ENCODE results near the gene MRPL12. TPM values are rescaled to one million over a fixed set of nuclear protein-coding genes. Genes with fewer than 3 reads are reported as not detected.

MRPL12 gene
- total RNA-seq, 2 donors from 2014 or later, result 17.1 to 45.8 TPM

DNA sequence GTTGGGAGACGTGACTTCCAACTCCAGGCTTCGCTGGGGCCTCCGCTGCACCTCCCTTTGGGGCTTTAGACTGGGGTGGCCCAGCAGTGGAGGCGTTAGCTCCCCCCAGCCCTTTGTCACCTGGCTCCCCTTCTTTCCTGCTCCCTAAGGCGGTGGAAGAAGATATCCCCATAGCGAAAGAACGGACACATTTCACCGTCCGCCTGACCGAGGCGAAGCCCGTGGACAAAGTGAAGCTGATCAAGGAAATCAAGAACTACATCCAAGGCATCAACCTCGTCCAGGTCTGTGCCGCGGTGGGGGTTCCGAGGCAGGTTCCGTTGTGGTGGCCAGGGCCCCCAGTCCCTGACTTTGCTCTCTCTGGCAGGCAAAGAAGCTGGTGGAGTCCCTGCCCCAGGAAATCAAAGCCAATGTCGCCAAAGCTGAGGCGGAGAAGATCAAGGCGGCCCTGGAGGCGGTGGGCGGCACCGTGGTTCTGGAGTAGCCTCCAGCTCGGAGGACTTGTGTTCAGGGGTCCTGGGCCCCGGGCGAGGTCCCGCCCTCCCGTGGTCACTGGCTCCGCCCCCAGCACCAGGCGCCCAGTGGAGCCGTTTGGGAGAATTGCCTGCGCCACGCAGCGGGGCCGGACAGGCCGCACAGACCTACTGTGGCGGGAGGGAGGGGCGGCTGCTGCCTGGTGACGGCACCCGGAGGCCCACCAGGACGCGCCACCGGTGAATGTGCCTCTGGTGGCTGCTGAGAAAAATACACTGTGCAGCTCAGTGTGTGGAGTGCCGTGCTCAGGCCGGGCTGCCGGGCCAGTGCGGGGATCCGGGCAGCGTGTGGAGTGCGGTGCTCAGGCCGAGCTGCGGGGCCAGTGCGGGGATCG is 3.8 kb downstream of the MRPL12 start:
- H3K4me3 ChIP-seq, result no peak overlapping the region
- H3K27ac ChIP-seq, result no peak overlapping the region
- WGBS, 2 donors, result 90 to 95% methylated on average over 19 to 47 of the region's 54 CpGs
- no peak for TF ChIP-seq POLR2A (IDR thresholded peaks at IDR 0.05)
- TF ChIP-seq, protein P1, sequence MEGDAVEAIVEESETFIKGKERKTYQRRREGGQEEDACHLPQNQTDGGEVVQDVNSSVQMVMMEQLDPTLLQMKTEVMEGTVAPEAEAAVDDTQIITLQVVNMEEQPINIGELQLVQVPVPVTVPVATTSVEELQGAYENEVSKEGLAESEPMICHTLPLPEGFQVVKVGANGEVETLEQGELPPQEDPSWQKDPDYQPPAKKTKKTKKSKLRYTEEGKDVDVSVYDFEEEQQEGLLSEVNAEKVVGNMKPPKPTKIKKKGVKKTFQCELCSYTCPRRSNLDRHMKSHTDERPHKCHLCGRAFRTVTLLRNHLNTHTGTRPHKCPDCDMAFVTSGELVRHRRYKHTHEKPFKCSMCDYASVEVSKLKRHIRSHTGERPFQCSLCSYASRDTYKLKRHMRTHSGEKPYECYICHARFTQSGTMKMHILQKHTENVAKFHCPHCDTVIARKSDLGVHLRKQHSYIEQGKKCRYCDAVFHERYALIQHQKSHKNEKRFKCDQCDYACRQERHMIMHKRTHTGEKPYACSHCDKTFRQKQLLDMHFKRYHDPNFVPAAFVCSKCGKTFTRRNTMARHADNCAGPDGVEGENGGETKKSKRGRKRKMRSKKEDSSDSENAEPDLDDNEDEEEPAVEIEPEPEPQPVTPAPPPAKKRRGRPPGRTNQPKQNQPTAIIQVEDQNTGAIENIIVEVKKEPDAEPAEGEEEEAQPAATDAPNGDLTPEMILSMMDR (IDR thresholded peaks at IDR 0.05), result no peak
- no peaks in the 10 kb centered on the region for H3K27me3 ChIP-seq
- H3K36me3 ChIP-seq (replicated peaks in 1 of 2; ENCODE audit: insufficient read depth in 1 of 2, low read depth in 2 of 2), result peaks cover 0 to 6% of the 10 kb centered on the region in 2 donors
- no peak for DNase-seq
- H3K4me1 ChIP-seq, result peaks cover 38% of the 10 kb centered on the region
- H3K9me3 ChIP-seq, result no peaks in the 10 kb centered on the region
- ATAC-seq, result no peak
- intact Hi-C loops (cut with DNase I), result no loop called here

DNA sequence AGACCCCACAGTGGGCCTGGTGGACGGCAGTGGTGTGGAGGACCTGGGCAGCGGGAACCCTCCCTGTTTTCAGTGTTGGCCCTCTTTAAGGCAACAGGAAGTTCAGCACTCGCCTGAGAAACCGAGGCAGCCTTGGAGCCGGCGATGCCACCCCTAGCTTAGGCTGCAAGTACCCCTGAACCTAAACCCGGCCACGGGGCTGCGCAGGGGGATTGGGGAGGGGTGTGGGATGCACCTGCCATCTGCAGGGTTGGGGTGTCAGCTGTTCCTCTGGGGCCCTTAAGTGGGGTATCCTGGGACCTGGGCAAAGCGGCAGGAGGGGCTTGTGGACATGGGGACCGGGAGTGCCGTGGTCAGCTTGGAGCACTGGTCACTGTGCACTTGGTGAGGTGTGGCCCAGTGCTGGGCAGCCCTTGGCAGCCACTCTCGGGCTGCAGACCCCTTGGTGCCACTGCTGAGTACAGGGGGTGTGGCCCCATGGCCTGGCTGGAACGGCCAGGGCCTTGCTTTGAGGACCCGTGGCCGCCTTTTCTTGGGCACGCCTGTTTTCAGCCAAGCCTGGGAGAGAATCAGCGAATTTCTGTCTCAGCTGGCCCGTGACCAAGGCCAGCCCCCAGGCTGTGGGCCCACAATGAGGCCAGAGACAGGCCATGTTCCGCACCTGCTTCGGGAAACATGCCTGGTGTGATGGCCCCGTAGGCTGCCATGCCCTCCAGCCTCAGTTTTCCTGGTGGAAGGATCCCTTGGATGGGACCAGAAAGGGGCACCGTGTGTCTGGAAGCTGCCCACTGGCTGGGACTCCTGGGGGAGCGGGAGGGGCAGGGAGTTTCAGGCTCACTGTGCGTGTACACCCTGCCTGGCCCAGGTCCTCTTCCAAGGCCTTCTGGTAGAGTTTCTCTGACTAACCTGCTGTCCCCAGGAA is 4.8 kb downstream of the MRPL12 start:
- TF ChIP-seq, protein P1 (IDR thresholded peaks at IDR 0.05), result no peak
- TF ChIP-seq POLR2A (IDR thresholded peaks at IDR 0.05), result no peak
- WGBS, 2 donors, result 87 to 88% methylated on average over 6 to 25 of the region's 25 CpGs
- H3K36me3 ChIP-seq (replicated peaks in 1 of 2; ENCODE audit: insufficient read depth in 1 of 2, low read depth in 2 of 2), result peaks cover 0 to 6% of the 10 kb centered on the region in 2 donors
- no peak overlapping the region for H3K4me3 ChIP-seq
- no peak overlapping the region for H3K27ac ChIP-seq
- no peaks in the 10 kb centered on the region for H3K27me3 ChIP-seq
- H3K4me1 ChIP-seq, result peaks cover 40% of the 10 kb centered on the region
- intact Hi-C loops (cut with DNase I), result no loop called here
- ATAC-seq (no peak), DNase-seq (no peak)
- no peaks in the 10 kb centered on the region for H3K9me3 ChIP-seq

DNA sequence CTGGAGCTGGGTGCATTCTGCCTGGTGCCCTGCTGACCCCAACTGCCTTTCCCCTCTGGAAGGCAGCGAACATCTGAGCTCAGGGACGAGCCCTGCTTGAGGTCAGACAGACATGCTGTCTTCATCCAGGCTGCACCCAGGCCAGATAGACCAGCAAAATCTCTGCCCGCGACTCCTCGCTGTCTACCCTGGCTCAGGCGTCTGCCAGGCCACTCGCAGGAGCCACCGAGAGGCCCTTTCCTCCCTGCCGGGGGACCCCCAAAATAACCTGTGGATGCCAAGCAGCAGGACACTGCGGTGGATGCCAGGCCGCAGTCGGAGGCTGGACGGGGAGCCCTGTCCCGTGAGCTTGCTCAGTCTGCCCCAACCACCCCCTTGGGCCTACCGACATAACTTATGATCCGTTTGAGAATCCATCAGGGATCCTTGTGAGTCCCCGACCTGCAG is 5.6 kb downstream of the MRPL12 start:
- WGBS, 2 donors, result 75 to 85% methylated on average over 4 to 17 of the region's 17 CpGs
- Histone ChIP-seq H3K4me3 (no peak overlapping the region), H3K4me1 (peaks cover 47% of the 10 kb centered on the region), H3K27ac (no peak overlapping the region), H3K36me3 (replicated peaks in 1 of 2; ENCODE audit: insufficient read depth in 1 of 2, low read depth in 2 of 2) (peaks cover 0 to 6% of the 10 kb centered on the region in 2 donors), H3K9me3 (no peaks in the 10 kb centered on the region), H3K27me3 (no peaks in the 10 kb centered on the region)
- DNase-seq (no peak), ATAC-seq (no peak)
- TF ChIP-seq, protein P1 (IDR thresholded peaks at IDR 0.05), result no peak
- no peak for TF ChIP-seq POLR2A (IDR thresholded peaks at IDR 0.05)
- intact Hi-C loops (cut with DNase I), result no loop called here

DNA sequence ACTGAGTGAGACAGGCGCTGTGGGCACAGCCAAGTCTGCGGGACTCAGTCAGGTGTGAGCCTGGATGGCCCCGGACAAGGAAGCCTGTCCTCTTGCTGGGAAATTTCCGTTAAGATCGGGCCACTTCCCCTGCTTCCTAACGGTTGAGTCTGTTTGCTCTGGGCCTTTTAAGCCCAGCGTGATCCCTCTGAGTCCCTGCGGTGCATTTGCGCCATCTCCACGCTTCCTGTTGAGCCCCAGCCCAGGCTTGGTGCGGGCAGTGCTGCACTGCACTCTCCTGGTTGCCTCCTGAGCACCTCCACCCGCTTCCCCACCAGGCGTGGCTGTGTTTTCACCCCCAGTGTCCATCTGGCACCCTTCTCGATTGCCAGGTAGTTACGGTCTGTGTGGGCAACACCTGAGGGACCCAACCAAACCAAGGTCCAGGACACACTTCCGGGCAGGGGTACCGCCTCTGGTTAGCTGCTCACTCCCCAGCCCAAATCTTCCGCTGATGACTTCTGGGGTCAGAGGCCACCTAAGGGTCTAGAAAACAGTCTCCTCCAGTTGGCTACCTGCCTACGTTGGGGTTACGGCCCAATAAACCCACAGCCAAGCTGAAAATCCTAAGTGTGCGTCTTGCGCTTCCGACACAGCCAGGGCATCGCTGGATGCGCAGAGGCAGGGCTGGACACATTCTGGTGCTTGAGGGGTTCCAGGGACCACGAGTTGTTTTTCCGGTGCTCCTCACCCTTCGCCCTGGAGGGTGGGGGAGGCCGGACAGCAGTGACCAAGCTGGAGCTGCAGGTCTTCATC is 7.5 kb downstream of the MRPL12 start:
- no peak overlapping the region for H3K4me3 ChIP-seq
- H3K27ac ChIP-seq, result peak overlapping the region; percentile 33 to 95 (median 92)
- DNase-seq (peak in 3 of 4 donors; percentile 34 to 42 (median 39)), ATAC-seq (no peak)
- TF ChIP-seq, protein P1 (IDR thresholded peaks at IDR 0.05), result no peak
- no peak for TF ChIP-seq POLR2A (IDR thresholded peaks at IDR 0.05)
- intact Hi-C loops (cut with DNase I), result no loop called here
- H3K36me3 ChIP-seq (replicated peaks in 1 of 2; ENCODE audit: insufficient read depth in 1 of 2, low read depth in 2 of 2), result peaks cover 0 to 5% of the 10 kb centered on the region in 2 donors
- 40 to 45% methylated on average over 19 to 29 of the region's 29 CpGs for WGBS, 2 donors
- H3K27me3 ChIP-seq, result no peaks in the 10 kb centered on the region
- no peaks in the 10 kb centered on the region for H3K9me3 ChIP-seq
- H3K4me1 ChIP-seq, result peaks cover 54% of the 10 kb centered on the region
